ENCODE measurements around the gene MEI1. TPM values are rescaled to one million over a fixed set of nuclear protein-coding genes. Genes with fewer than 3 reads are reported as not detected.

MEI1 gene
- total RNA-seq, 1 experiment from 2014 or later: 0.61 TPM

DNA sequence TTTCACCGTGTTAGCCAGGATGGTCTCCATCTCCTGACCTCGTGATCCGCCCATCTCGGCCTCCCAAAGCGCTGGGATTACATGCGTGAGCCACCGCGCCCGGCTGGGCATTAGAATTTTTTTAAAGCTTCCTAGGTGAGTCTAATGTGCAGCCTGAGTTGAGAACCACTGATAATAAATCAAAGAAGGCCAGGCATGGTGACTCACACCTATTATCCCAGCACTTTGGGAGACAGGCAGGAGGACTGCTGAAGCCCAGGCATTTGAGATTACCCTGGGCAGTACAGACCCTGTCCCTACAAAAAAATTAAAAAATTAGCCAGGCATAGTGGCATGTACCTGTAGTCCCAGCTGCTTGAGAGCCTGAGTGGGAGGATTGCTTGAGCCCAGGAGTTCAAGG lies 13.7 kb downstream of the MEI1 start:
- ChIA-PET CTCF (interaction anchor here (0.6 to 1.4 kb wide), 5 partner anchors 16 to 1716 kb away, joined by 3 to 8 read pairs (median 5); no protein-coding TSS in a partner anchor), POLR2A (ENCODE audit: unreplicated experiment) (interaction anchor here (0.6 kb wide), 3 partner anchors 16 to 46 kb away, joined by 3 read pairs; no protein-coding TSS in a partner anchor)
- Histone ChIP-seq H3K4me2 (no peak overlapping the region), H3K9me2 (ENCODE audit: insufficient read depth) (no peaks in the 10 kb centered on the region), H3K27ac (no peak overlapping the region), H3K4me1 (replicated peaks; ENCODE audit: insufficient read depth) (peaks cover 6% of the 10 kb centered on the region; the same call in 1 of the 2 replicates), H3F3A (ENCODE audit: insufficient read depth, low read depth) (peaks cover 13% of the 10 kb centered on the region; the same call in 1 of the 2 replicates), H3K27me3 (ENCODE audit: insufficient read depth, low read depth) (no peaks in the 10 kb centered on the region), H2AFZ (no peak overlapping the region), H3K36me3 (ENCODE audit: low read depth) (no peaks in the 10 kb centered on the region), H3K4me3 (no peak overlapping the region), H3K9me3 (ENCODE audit: insufficient read depth, low read depth) (no peaks in the 10 kb centered on the region), H4K20me1 (ENCODE audit: insufficient read depth) (no peaks in the 10 kb centered on the region), H3K79me2 (ENCODE audit: low read depth) (no peaks in the 10 kb centered on the region)
- no peak for TF ChIP-seq EZH2 (IDR thresholded peaks at IDR 0.05; ENCODE audit: low read depth)
- TF ChIP-seq, protein P1, sequence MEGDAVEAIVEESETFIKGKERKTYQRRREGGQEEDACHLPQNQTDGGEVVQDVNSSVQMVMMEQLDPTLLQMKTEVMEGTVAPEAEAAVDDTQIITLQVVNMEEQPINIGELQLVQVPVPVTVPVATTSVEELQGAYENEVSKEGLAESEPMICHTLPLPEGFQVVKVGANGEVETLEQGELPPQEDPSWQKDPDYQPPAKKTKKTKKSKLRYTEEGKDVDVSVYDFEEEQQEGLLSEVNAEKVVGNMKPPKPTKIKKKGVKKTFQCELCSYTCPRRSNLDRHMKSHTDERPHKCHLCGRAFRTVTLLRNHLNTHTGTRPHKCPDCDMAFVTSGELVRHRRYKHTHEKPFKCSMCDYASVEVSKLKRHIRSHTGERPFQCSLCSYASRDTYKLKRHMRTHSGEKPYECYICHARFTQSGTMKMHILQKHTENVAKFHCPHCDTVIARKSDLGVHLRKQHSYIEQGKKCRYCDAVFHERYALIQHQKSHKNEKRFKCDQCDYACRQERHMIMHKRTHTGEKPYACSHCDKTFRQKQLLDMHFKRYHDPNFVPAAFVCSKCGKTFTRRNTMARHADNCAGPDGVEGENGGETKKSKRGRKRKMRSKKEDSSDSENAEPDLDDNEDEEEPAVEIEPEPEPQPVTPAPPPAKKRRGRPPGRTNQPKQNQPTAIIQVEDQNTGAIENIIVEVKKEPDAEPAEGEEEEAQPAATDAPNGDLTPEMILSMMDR (conservative IDR thresholded peaks at IDR 0.05): no peak
- intact Hi-C loops (cut with micrococcal nuclease; ENCODE audit: unreplicated experiment): no loop called here
- no TSS peak for BruUV-seq (replicated peaks)
- DNase-seq: peak in 1 of 2 experiments; percentile 56

GRCh38 chr22:41722496-41722895 lies 23.2 kb downstream of the MEI1 start:
- H3K27me3 ChIP-seq (ENCODE audit: insufficient read depth, low read depth): no peaks in the 10 kb centered on the region
- ChIA-PET CTCF (interaction anchor here (0.5 to 0.6 kb wide), 3 partner anchors 24 to 143 kb away, joined by 3 to 8 read pairs (median 5); no protein-coding TSS in a partner anchor), POLR2A (ENCODE audit: unreplicated experiment) (no interaction called here)
- H3K4me2 ChIP-seq: no peak overlapping the region
- intact Hi-C loops (cut with micrococcal nuclease; ENCODE audit: unreplicated experiment): no loop called here
- BruUV-seq (replicated peaks): no TSS peak
- TF ChIP-seq EZH2 (IDR thresholded peaks at IDR 0.05; ENCODE audit: low read depth): no peak
- TF ChIP-seq, protein P1 (conservative IDR thresholded peaks at IDR 0.05): no peak
- no peak overlapping the region for H2AFZ ChIP-seq
- no peaks in the 10 kb centered on the region for H3K36me3 ChIP-seq (ENCODE audit: low read depth)
- no peaks in the 10 kb centered on the region for H3K9me2 ChIP-seq (ENCODE audit: insufficient read depth)
- no peak overlapping the region for H3K27ac ChIP-seq
- H3K79me2 ChIP-seq (ENCODE audit: low read depth): no peaks in the 10 kb centered on the region
- H3K4me1 ChIP-seq (replicated peaks; ENCODE audit: insufficient read depth): peaks cover 10% of the 10 kb centered on the region
- no peak overlapping the region for H3K4me3 ChIP-seq
- no peaks in the 10 kb centered on the region for H3K9me3 ChIP-seq (ENCODE audit: insufficient read depth, low read depth)
- no peaks in the 10 kb centered on the region for H4K20me1 ChIP-seq (ENCODE audit: insufficient read depth)
- no peak for DNase-seq
- H3F3A ChIP-seq (ENCODE audit: insufficient read depth, low read depth): peaks cover 25% of the 10 kb centered on the region

GRCh38 chr22:41725510-41726110 lies 26.3 kb downstream of the MEI1 start:
- Histone ChIP-seq H3K27me3 (ENCODE audit: insufficient read depth, low read depth) (no peaks in the 10 kb centered on the region), H3K4me2 (peak overlapping the region; percentile 18), H3K9me3 (ENCODE audit: insufficient read depth, low read depth) (no peaks in the 10 kb centered on the region), H3K4me3 (no peak overlapping the region), H4K20me1 (ENCODE audit: insufficient read depth) (no peaks in the 10 kb centered on the region), H3F3A (ENCODE audit: insufficient read depth, low read depth) (peaks cover 25% of the 10 kb centered on the region), H3K9me2 (ENCODE audit: insufficient read depth) (no peaks in the 10 kb centered on the region), H3K36me3 (ENCODE audit: low read depth) (no peaks in the 10 kb centered on the region), H3K27ac (no peak overlapping the region), H2AFZ (no peak overlapping the region), H3K79me2 (ENCODE audit: low read depth) (no peaks in the 10 kb centered on the region), H3K4me1 (replicated peaks; ENCODE audit: insufficient read depth) (peaks cover 17% of the 10 kb centered on the region)
- intact Hi-C loops (cut with micrococcal nuclease; ENCODE audit: unreplicated experiment): no loop called here
- POLR2A ChIA-PET (ENCODE audit: unreplicated experiment): no interaction called here
- CTCF ChIA-PET: interaction anchor here (0.9 to 1.1 kb wide), 2 partner anchors 15 to 28 kb away, joined by 3 to 7 read pairs; no protein-coding TSS in a partner anchor
- BruUV-seq (replicated peaks): no TSS peak
- peak; percentile 72 to 89 for DNase-seq
- TF ChIP-seq, protein P1 (conservative IDR thresholded peaks at IDR 0.05): no peak
- no peak for TF ChIP-seq EZH2 (IDR thresholded peaks at IDR 0.05; ENCODE audit: low read depth)
